Activated B cell treated with CpG ODN at 0.5 μM for 24 hours (primary cell): Measurements from ENCODE around the gene GPR42. TPM values are rescaled to one million over a fixed set of nuclear protein-coding genes. Genes with fewer than 3 reads are reported as not detected.

Source experiments
- ATAC-seq: fragments of 200-7000 bp; cut with Tn5 transposase; one replicate; pipeline ENCODE4 v1.10.0; 2021; ENCODE audit warnings: low read depth, mild to moderate bottlenecking, moderate library complexity
- CTCF ChIA-PET: fragments of 350-600 bp; sonication (Branson Sonifier 250); formaldehyde crosslinking; loops from one replicate; lab custom pipeline; 2021; ENCODE audit warnings: antibody characterized with exemption; lab: Charles Lee
- POLR2A ChIA-PET: fragments of 350-600 bp; sonication (Branson Sonifier 250); formaldehyde crosslinking; loops from one replicate; lab custom pipeline; 2021; ENCODE audit warnings: antibody characterized with exemption; lab: Charles Lee
- DNase-seq: peaks from one replicate; pipeline ENCODE4 v3.0.0; 2022
- H3K27ac Mint-ChIP-seq: one replicate; pipeline ENCODE4 v1.8.0; 2020; ENCODE audit warnings: mixed read lengths
- H3K27me3 Mint-ChIP-seq: one replicate; pipeline ENCODE4 v1.8.0; 2021; ENCODE audit warnings: mixed read lengths
- H3K36me3 Mint-ChIP-seq: one replicate; pipeline ENCODE4 v1.8.0; 2021; ENCODE audit warnings: low read depth, mixed read lengths
- H3K4me1 Mint-ChIP-seq: one replicate; pipeline ENCODE4 v1.8.0; 2021; ENCODE audit warnings: mixed read lengths
- H3K4me3 Mint-ChIP-seq: one replicate; pipeline ENCODE4 v1.8.0; 2020; ENCODE audit warnings: mild to moderate bottlenecking, mixed read lengths
- H3K9me3 Mint-ChIP-seq: one replicate; pipeline ENCODE4 v1.8.0; 2020; ENCODE audit warnings: mixed read lengths
- CTCF ChIP-seq: fragments of 200-600 bp; IDR thresholded peaks from one replicate; pipeline ENCODE4 v1.8.0; 2022; ENCODE audit warnings: antibody characterized with exemption, mild to moderate bottlenecking
- intact Hi-C: fragments of 100-400 bp; cut with micrococcal nuclease; formaldehyde crosslinking; loops from one replicate; pipeline ENCODE4 v1.15.1; 2024
- total RNA-seq: library from RNA; stranded (reverse); gene quantifications from 2 replicates; pipeline ENCODE4 v1.2.3, GENCODE V29; 2022

GPR42 gene
- total RNA-seq, 1 donor from 2014 or later: not detected

- H3K4me1 Mint-ChIP-seq: peaks cover 12% of the 10 kb centered on the region
- H3K27ac Mint-ChIP-seq: no peak overlapping the region
- ATAC-seq (no peak), DNase-seq (no peak)
- intact Hi-C loops: loop anchor here (5.0 kb wide), 2 partner anchors 33 to 58 kb away; no protein-coding TSS in a partner anchor
- POLR2A ChIA-PET: interaction anchor here (0.5 kb wide), 1 partner anchor 46 kb away, joined by 6 read pairs; no protein-coding TSS in a partner anchor
- CTCF ChIA-PET: no interaction called here
- TF ChIP-seq CTCF: no peak
- H3K36me3 Mint-ChIP-seq: no peaks in the 10 kb centered on the region
- no peak overlapping the region for H3K4me3 Mint-ChIP-seq
- peaks cover 10% of the 10 kb centered on the region for H3K27me3 Mint-ChIP-seq
- H3K9me3 Mint-ChIP-seq: no peaks in the 10 kb centered on the region
These were observed 38.3 kb downstream of the GPR42 start for GRCh38 chr19:35409191-35409590.

- ChIA-PET CTCF (no interaction called here), POLR2A (no interaction called here)
- Mint-ChIP-seq H3K9me3 (no peaks in the 10 kb centered on the region), H3K36me3 (no peaks in the 10 kb centered on the region), H3K27me3 (peaks cover 11% of the 10 kb centered on the region), H3K4me1 (peaks cover 12% of the 10 kb centered on the region), H3K27ac (no peak overlapping the region), H3K4me3 (no peak overlapping the region)
- intact Hi-C loops: no loop called here
- ATAC-seq (no peak), DNase-seq (no peak)
- no peak for TF ChIP-seq CTCF
These were observed 39.6 kb downstream of the GPR42 start for GRCh38 chr19:35410487-35410886.

GRCh38 chr19:35414442-35414841, 43.6 kb downstream of the GPR42 start:
- TF ChIP-seq CTCF: no peak
- Mint-ChIP-seq H3K27me3 (peaks cover 22% of the 10 kb centered on the region), H3K4me1 (peaks cover 6% of the 10 kb centered on the region), H3K36me3 (no peaks in the 10 kb centered on the region), H3K27ac (no peak overlapping the region), H3K4me3 (no peak overlapping the region), H3K9me3 (no peaks in the 10 kb centered on the region)
- intact Hi-C loops: no loop called here
- ATAC-seq (no peak), DNase-seq (no peak)
- ChIA-PET CTCF (no interaction called here), POLR2A (no interaction called here)

- intact Hi-C loops: no loop called here
- peaks cover 11% of the 10 kb centered on the region for H3K4me1 Mint-ChIP-seq
- no peaks in the 10 kb centered on the region for H3K9me3 Mint-ChIP-seq
- H3K27me3 Mint-ChIP-seq: peaks cover 22% of the 10 kb centered on the region
- ChIA-PET POLR2A (interaction anchor here (0.5 kb wide), 1 partner anchor 329 kb away, joined by 5 read pairs; the partner anchor contains the start of genes PSENEN and U2AF1L4), CTCF (no interaction called here)
- no peak overlapping the region for H3K27ac Mint-ChIP-seq
- TF ChIP-seq CTCF: no peak
- no peak overlapping the region for H3K4me3 Mint-ChIP-seq
- no peaks in the 10 kb centered on the region for H3K36me3 Mint-ChIP-seq
- no peak for DNase-seq
- ATAC-seq: no peak
These were observed 45.5 kb downstream of the GPR42 start for GRCh38 chr19:35416331-35416730.

- no peak for TF ChIP-seq CTCF
These were observed 46.4 kb downstream of the GPR42 start for GRCh38 chr19:35417278-35417677.

More at GRCh38 chr19:35417278-35417677, 46.4 kb downstream of the GPR42 start:
- ATAC-seq: no peak
- intact Hi-C loops: no loop called here
- Mint-ChIP-seq H3K36me3 (no peaks in the 10 kb centered on the region), H3K27me3 (peaks cover 22% of the 10 kb centered on the region), H3K9me3 (no peaks in the 10 kb centered on the region), H3K4me1 (peaks cover 11% of the 10 kb centered on the region), H3K4me3 (no peak overlapping the region), H3K27ac (no peak overlapping the region)
- ChIA-PET CTCF (no interaction called here), POLR2A (no interaction called here)
- no peak for DNase-seq
